ENCODE results near the gene LRRC8C. TPM values are rescaled to one million over a fixed set of nuclear protein-coding genes. Genes with fewer than 3 reads are reported as not detected.

Gene LRRC8C
- total and polyA plus RNA-seq, 2 donors (not counting 1 experiment from before 2014, with no cell fraction given), result 3.9 to 6.8 TPM

- H3K27ac Mint-ChIP-seq, result no peak overlapping the region
- H3K79me2 ChIP-seq (ENCODE audit: control insufficient read depth, insufficient read depth, low read length), result peaks cover 38% of the 10 kb centered on the region
Observed at GRCh38 chr1:89667691-89668090, 34.8 kb downstream of the LRRC8C start.

GRCh38 chr1:89668961-89669360 lies 36.0 kb downstream of the LRRC8C start:
- no peaks in the 10 kb centered on the region for H4K20me1 ChIP-seq (ENCODE audit: control insufficient read depth, insufficient read depth, low read length, poor library complexity, severe bottlenecking)
- H3K9me3 ChIP-seq (ENCODE audit: control extremely low read depth in 1 of 3, control insufficient read depth in 2 of 3, insufficient read depth in 1 of 3, low read length in 2 of 3), result peaks cover 0 to 3% (median 0%) of the 10 kb centered on the region in 3 donors
- CTCF ChIA-PET, result interaction anchor here (1.4 to 4.0 kb wide), 2 partner anchors 36 to 94 kb away, joined by 3 to 23 read pairs; partner anchors contain the start of gene LRRC8C
- Mint-ChIP-seq H3K27me3 (no peaks in the 10 kb centered on the region), H3K4me3 (no peak overlapping the region), H3K9me3 (ENCODE audit: insufficient read depth) (no peaks in the 10 kb centered on the region), H3K27ac (peak overlapping the region; percentile 79), H3K4me1 (peaks cover 48% of the 10 kb centered on the region)
- no CpG with 5 or more reads among the region's 3 CpGs for WGBS (ENCODE audit: insufficient coverage)
- no peak overlapping the region for H3K4me2 ChIP-seq (replicated peaks; ENCODE audit: low read depth, low read length, poor library complexity, severe bottlenecking)
- ATAC-seq (ENCODE audit: low read depth) (no peak), DNase-seq (no peak)
- TF ChIP-seq CTCF (IDR thresholded peaks at IDR 0.05), result no peak
- no peak for TF ChIP-seq EZH2 (IDR thresholded peaks at IDR 0.05; ENCODE audit: borderline replicate concordance, insufficient read depth, low read depth, low read length, poor library complexity, severe bottlenecking)
- no peaks in the 10 kb centered on the region for H3K36me3 ChIP-seq (replicated peaks in 1 of 2; ENCODE audit: control extremely low read depth in 1 of 2, control insufficient read depth in 1 of 2, extremely low read depth in 1 of 2, insufficient read depth in 2 of 2, low read length in 1 of 2)
- no peak overlapping the region for H3K4me3 ChIP-seq (ENCODE audit: control extremely low read depth in 1 of 5, extremely low read depth in 1 of 5, insufficient read depth in 1 of 5, low read depth in 2 of 5, low read length in 4 of 5)
- no peak overlapping the region for H2AFZ ChIP-seq (ENCODE audit: insufficient read depth, low read depth, low read length, poor library complexity, severe bottlenecking)
- H3K4me1 ChIP-seq (ENCODE audit: control insufficient read depth in 2 of 2, insufficient read depth in 2 of 2, low read length in 2 of 2), result peaks cover 21 to 22% of the 10 kb centered on the region in 2 donors
- peaks cover 47% of the 10 kb centered on the region for H3K79me2 ChIP-seq (ENCODE audit: control insufficient read depth, insufficient read depth, low read length)
- intact Hi-C loops (cut with micrococcal nuclease), result no loop called here
- POLR2A ChIA-PET, result no interaction called here
- H3K27me3 ChIP-seq (replicated peaks in 1 of 4; ENCODE audit: control extremely low read depth in 1 of 4, control insufficient read depth in 3 of 4, insufficient read depth in 4 of 4, low read length in 3 of 4), result no peaks in the 10 kb centered on the region
- peak overlapping the region in 1 of 2 donors; percentile 57 for H3K27ac ChIP-seq (ENCODE audit: low read length in 2 of 2)
- H3K9ac ChIP-seq (ENCODE audit: low read length), result no peak overlapping the region

More at GRCh38 chr1:89667691-89668090, 34.8 kb downstream of the LRRC8C start:
- H3K27ac ChIP-seq (ENCODE audit: low read length in 2 of 2), result no peak overlapping the region
- DNase-seq (no peak), ATAC-seq (ENCODE audit: low read depth) (no peak)
- peaks cover 21 to 22% of the 10 kb centered on the region in 2 donors for H3K4me1 ChIP-seq (ENCODE audit: control insufficient read depth in 2 of 2, insufficient read depth in 2 of 2, low read length in 2 of 2)
- H3K4me3 ChIP-seq (ENCODE audit: control extremely low read depth in 1 of 5, extremely low read depth in 1 of 5, insufficient read depth in 1 of 5, low read depth in 2 of 5, low read length in 4 of 5), result no peak overlapping the region
- no peaks in the 10 kb centered on the region for H3K9me3 Mint-ChIP-seq (ENCODE audit: insufficient read depth)
- no peaks in the 10 kb centered on the region for H3K27me3 Mint-ChIP-seq
- no peaks in the 10 kb centered on the region for H3K36me3 ChIP-seq (replicated peaks in 1 of 2; ENCODE audit: control extremely low read depth in 1 of 2, control insufficient read depth in 1 of 2, extremely low read depth in 1 of 2, insufficient read depth in 2 of 2, low read length in 1 of 2)
- H2AFZ ChIP-seq (ENCODE audit: insufficient read depth, low read depth, low read length, poor library complexity, severe bottlenecking), result no peak overlapping the region
- peaks cover 53% of the 10 kb centered on the region for H3K4me1 Mint-ChIP-seq
- H4K20me1 ChIP-seq (ENCODE audit: control insufficient read depth, insufficient read depth, low read length, poor library complexity, severe bottlenecking), result no peaks in the 10 kb centered on the region
- no peak overlapping the region for H3K4me3 Mint-ChIP-seq
- ChIA-PET POLR2A (no interaction called here), CTCF (interaction anchor here (1.9 to 4.0 kb wide), 2 partner anchors 36 to 95 kb away, joined by 7 to 23 read pairs; no protein-coding TSS in a partner anchor)
- WGBS (ENCODE audit: insufficient coverage), result no CpG with 5 or more reads among the region's 1 CpG
- H3K4me2 ChIP-seq (replicated peaks; ENCODE audit: low read depth, low read length, poor library complexity, severe bottlenecking), result no peak overlapping the region
- H3K9ac ChIP-seq (ENCODE audit: low read length), result no peak overlapping the region
- H3K27me3 ChIP-seq (replicated peaks in 1 of 4; ENCODE audit: control extremely low read depth in 1 of 4, control insufficient read depth in 3 of 4, insufficient read depth in 4 of 4, low read length in 3 of 4), result no peaks in the 10 kb centered on the region
- intact Hi-C loops (cut with micrococcal nuclease), result no loop called here
- TF ChIP-seq EZH2 (IDR thresholded peaks at IDR 0.05; ENCODE audit: borderline replicate concordance, insufficient read depth, low read depth, low read length, poor library complexity, severe bottlenecking), result no peak
- TF ChIP-seq CTCF (IDR thresholded peaks at IDR 0.05), result no peak
- peaks cover 0 to 4% (median 3%) of the 10 kb centered on the region in 3 donors for H3K9me3 ChIP-seq (ENCODE audit: control extremely low read depth in 1 of 3, control insufficient read depth in 2 of 3, insufficient read depth in 1 of 3, low read length in 2 of 3)
